ENCODE results near the gene TRMT10B.

Gene TRMT10B

GRCh38 chr9:37710046-37710445 is 43.6 kb upstream of the TRMT10B start:
- Histone ChIP-seq H3K9me3 (ENCODE audit: insufficient read depth, low read length) (no peaks in the 10 kb centered on the region), H3K79me2 (ENCODE audit: low read length) (no peaks in the 10 kb centered on the region), H4K20me1 (ENCODE audit: insufficient read depth, low read length) (no peaks in the 10 kb centered on the region), H3K4me1 (ENCODE audit: low read length) (peaks cover 7% of the 10 kb centered on the region), H3K27ac (ENCODE audit: low read length) (no peak overlapping the region), H3K4me2 (ENCODE audit: low read length) (no peak overlapping the region), H3K36me3 (replicated peaks; ENCODE audit: low read depth, low read length) (no peaks in the 10 kb centered on the region), H2AFZ (ENCODE audit: low read depth, low read length) (0 out of 2 replicates have a peak overlapping the region, but pooled peaks have one; percentile 46), H3K27me3 (ENCODE audit: low read depth, low read length) (peaks cover 12% of the 10 kb centered on the region), H3K9ac (ENCODE audit: low read length) (no peak overlapping the region), H3K4me3 (ENCODE audit: low read length) (no peak overlapping the region)
- TF ChIP-seq CTCF (IDR thresholded peaks at IDR 0.05; ENCODE audit: low read depth, low read length) (no peak), EZH2phosphoT487 (IDR thresholded peaks at IDR 0.05; ENCODE audit: low read depth) (no peak)

- H3K4me3 ChIP-seq (ENCODE audit: low read length) = no peak overlapping the region
- no peaks in the 10 kb centered on the region for H3K79me2 ChIP-seq (ENCODE audit: low read length)
- peaks cover 12% of the 10 kb centered on the region for H3K4me1 ChIP-seq (ENCODE audit: low read length)
- TF ChIP-seq CTCF (IDR thresholded peaks at IDR 0.05; ENCODE audit: low read depth, low read length) = no peak
- no peak for TF ChIP-seq EZH2phosphoT487 (IDR thresholded peaks at IDR 0.05; ENCODE audit: low read depth)
- no peak overlapping the region for H3K27ac ChIP-seq (ENCODE audit: low read length)
- no peaks in the 10 kb centered on the region for H4K20me1 ChIP-seq (ENCODE audit: insufficient read depth, low read length)
- no peak overlapping the region for H2AFZ ChIP-seq (ENCODE audit: low read depth, low read length)
- no peak overlapping the region for H3K9ac ChIP-seq (ENCODE audit: low read length)
- H3K9me3 ChIP-seq (ENCODE audit: insufficient read depth, low read length) = no peaks in the 10 kb centered on the region
- H3K27me3 ChIP-seq (ENCODE audit: low read depth, low read length) = no peaks in the 10 kb centered on the region
- no peaks in the 10 kb centered on the region for H3K36me3 ChIP-seq (replicated peaks; ENCODE audit: low read depth, low read length)
- H3K4me2 ChIP-seq (ENCODE audit: low read length) = no peak overlapping the region
Measured at GRCh38 chr9:37715260-37715659, 38.3 kb upstream of the TRMT10B start.

- Histone ChIP-seq H3K9me3 (ENCODE audit: insufficient read depth, low read length) (no peaks in the 10 kb centered on the region), H2AFZ (ENCODE audit: low read depth, low read length) (no peak overlapping the region), H3K4me3 (ENCODE audit: low read length) (no peak overlapping the region), H3K36me3 (replicated peaks; ENCODE audit: low read depth, low read length) (no peaks in the 10 kb centered on the region), H3K4me2 (ENCODE audit: low read length) (no peak overlapping the region), H3K4me1 (ENCODE audit: low read length) (peaks cover 11% of the 10 kb centered on the region), H3K27me3 (ENCODE audit: low read depth, low read length) (no peaks in the 10 kb centered on the region), H4K20me1 (ENCODE audit: insufficient read depth, low read length) (no peaks in the 10 kb centered on the region), H3K9ac (ENCODE audit: low read length) (no peak overlapping the region), H3K79me2 (ENCODE audit: low read length) (no peaks in the 10 kb centered on the region), H3K27ac (ENCODE audit: low read length) (no peak overlapping the region)
- no peak for TF ChIP-seq CTCF (IDR thresholded peaks at IDR 0.05; ENCODE audit: low read depth, low read length)
- no peak for TF ChIP-seq EZH2phosphoT487 (IDR thresholded peaks at IDR 0.05; ENCODE audit: low read depth)
Measured at GRCh38 chr9:37715991-37716505, 37.6 kb upstream of the TRMT10B start.

GRCh38 chr9:37719526-37719925 is 34.1 kb upstream of the TRMT10B start:
- Histone ChIP-seq H3K27ac (ENCODE audit: low read length) (no peak overlapping the region), H4K20me1 (ENCODE audit: insufficient read depth, low read length) (no peaks in the 10 kb centered on the region), H3K79me2 (ENCODE audit: low read length) (no peaks in the 10 kb centered on the region), H3K4me1 (ENCODE audit: low read length) (peaks cover 11% of the 10 kb centered on the region), H3K9ac (ENCODE audit: low read length) (no peak overlapping the region), H3K4me2 (ENCODE audit: low read length) (no peak overlapping the region), H3K4me3 (ENCODE audit: low read length) (no peak overlapping the region), H2AFZ (ENCODE audit: low read depth, low read length) (peak overlapping the region; percentile 32; the same call in 1 of the 2 replicates), H3K9me3 (ENCODE audit: insufficient read depth, low read length) (no peaks in the 10 kb centered on the region), H3K36me3 (replicated peaks; ENCODE audit: low read depth, low read length) (no peaks in the 10 kb centered on the region), H3K27me3 (ENCODE audit: low read depth, low read length) (no peaks in the 10 kb centered on the region)
- TF ChIP-seq EZH2phosphoT487 (IDR thresholded peaks at IDR 0.05; ENCODE audit: low read depth) (no peak), CTCF (IDR thresholded peaks at IDR 0.05; ENCODE audit: low read depth, low read length) (no peak)
